Body of pancreas (tissue), 4 donors: ENCODE data around the gene COQ10B. TPM values are rescaled to one million over a fixed set of nuclear protein-coding genes. Genes with fewer than 3 reads are reported as not detected.
"Not testable (repeated sequence)": the region's sequence is repeated elsewhere in the genome, so short reads cannot be mapped to it uniquely, and the experiment has no call there.

Source experiments
- ATAC-seq: fragments of 150-250 bp; one replicate; pipeline ENCODE4 v1.9.1; 2016
- DNase-seq, 4 donors: peaks; one replicate each; pipeline ENCODE4 v3.0.0-alpha.2; 2019
- H3K27ac ChIP-seq, 4 donors: fragments of 200-600 bp; sonication (generic); 1 replicate in 3 of 4; 2 replicates in 1 of 4; pipeline versions ENCODE4 v1.5.1 to v1.6.1; 2016 to 2019; ENCODE audit warnings: mild to moderate bottlenecking in 1 of 4, mixed read lengths in 1 of 4, moderate library complexity in 1 of 4
- H3K27me3 ChIP-seq, 2 donors: fragments of 200-600 bp; sonication (generic); one replicate each; pipeline ENCODE4 v1.6.0; 2016; ENCODE audit warnings: mild to moderate bottlenecking in 1 of 2
- H3K36me3 ChIP-seq, 2 donors: fragments of 200-600 bp; sonication (generic); replicated peaks in 1 of 2; 2 replicates each; pipeline ENCODE4 v1.5.1; 2016; ENCODE audit warnings: low read depth in 2 of 2; ENCODE audit not compliant: insufficient read depth in 1 of 2
- H3K4me1 ChIP-seq: fragments of 200-600 bp; sonication (generic); one replicate; pipeline ENCODE4 v1.6.0; 2016
- H3K4me3 ChIP-seq, 2 donors: fragments of 200-600 bp; sonication (generic); 1 replicate in 1 of 2; 2 replicates in 1 of 2; pipeline ENCODE4 v1.5.1; 2016 to 2019
- H3K9me3 ChIP-seq, 3 donors: fragments of 200-600 bp; sonication (generic); 1 replicate in 2 of 3; 2 replicates in 1 of 3; pipeline ENCODE4 v1.5.1; 2016
- CTCF ChIP-seq, 7 experiments: fragments of 450-650 bp in 4 of 7; fragments of 200-600 bp in 3 of 7; sonication (generic) in 3 of 7; IDR thresholded peaks; one replicate each; pipeline ENCODE4 v1.5.1; 2016 to 2019; ENCODE audit warnings: antibody characterized with exemption in 7 of 7
- POLR2A ChIP-seq, 3 donors: fragments of 450-650 bp; IDR thresholded peaks; one replicate each; pipeline ENCODE4 v1.6.1; 2016; ENCODE audit warnings: antibody characterized with exemption in 3 of 3, mild to moderate bottlenecking in 2 of 3
- WGBS, 2 donors: methylation state at CpG; one replicate each; pipeline ENCODE4 v1.1.5; 2017; 5-methylcytosine and 5-hydroxymethylcytosine counted together
- intact Hi-C: fragments of 100-400 bp; cut with DNase I; formaldehyde crosslinking; loops from one replicate; pipeline ENCODE4 v1.15.1; 2023
- total RNA-seq, 2 donors: library from RNA; depleted of rRNA; stranded (reverse); fragments of >200 nt; gene quantifications; one replicate each; pipeline ENCODE4 v1.1.0, GENCODE V29; 2016

The COQ10B gene
- total RNA-seq, 2 donors from 2014 or later, result 5.3 to 9.6 TPM

- TF ChIP-seq POLR2A (IDR thresholded peaks at IDR 0.05) (no peak), CTCF (IDR thresholded peaks at IDR 0.05) (no peak)
- no peaks in the 10 kb centered on the region for H3K4me1 ChIP-seq
- ATAC-seq, result no peak
- H3K4me3 ChIP-seq, result no peak overlapping the region
- H3K27ac ChIP-seq, result no peak overlapping the region
- H3K36me3 ChIP-seq, result no peaks in the 10 kb centered on the region
- H3K9me3 ChIP-seq, result no peaks in the 10 kb centered on the region
- intact Hi-C loops, result no loop called here
- no peaks in the 10 kb centered on the region for H3K27me3 ChIP-seq
- 64 to 75% methylated on average over 1 of the region's 1 CpG for WGBS, 2 donors
- DNase-seq, result no peak
Observed at GRCh38 chr2:197445746-197446145, 7.6 kb upstream of the COQ10B start.

GRCh38 chr2:197446844-197447243 lies 6.5 kb upstream of the COQ10B start:
- no peak overlapping the region for H3K4me3 ChIP-seq
- H3K27ac ChIP-seq, result no peak overlapping the region
- intact Hi-C loops, result no loop called here
- H3K27me3 ChIP-seq, result no peaks in the 10 kb centered on the region
- no peaks in the 10 kb centered on the region for H3K36me3 ChIP-seq
- no peaks in the 10 kb centered on the region for H3K4me1 ChIP-seq
- no peak for DNase-seq
- TF ChIP-seq POLR2A (IDR thresholded peaks at IDR 0.05), result no peak
- no peak for TF ChIP-seq CTCF (IDR thresholded peaks at IDR 0.05)
- H3K9me3 ChIP-seq, result no peaks in the 10 kb centered on the region
- no peak for ATAC-seq

- no peak overlapping the region for H3K4me3 ChIP-seq
- TF ChIP-seq POLR2A (IDR thresholded peaks at IDR 0.05) (no peak), CTCF (IDR thresholded peaks at IDR 0.05) (no peak)
- peaks cover 16% of the 10 kb centered on the region for H3K4me1 ChIP-seq
- no peaks in the 10 kb centered on the region for H3K36me3 ChIP-seq
- no peak for ATAC-seq
- intact Hi-C loops, result no loop called here
- no peaks in the 10 kb centered on the region for H3K9me3 ChIP-seq
- no peak overlapping the region for H3K27ac ChIP-seq
- no peaks in the 10 kb centered on the region for H3K27me3 ChIP-seq
- DNase-seq, result no peak
- 80 to 89% methylated on average over 9 to 20 of the region's 25 CpGs for WGBS, 2 donors
Observed at GRCh38 chr2:197450465-197450864, 2.9 kb upstream of the COQ10B start.

GRCh38 chr2:197450935-197451358 lies 2.4 kb upstream of the COQ10B start:
- H3K27me3 ChIP-seq, H3K9me3 ChIP-seq, H3K27ac ChIP-seq, DNase-seq, H3K36me3 ChIP-seq, ATAC-seq, H3K4me3 ChIP-seq, intact Hi-C loops: not testable (repeated sequence)
- peaks cover 17% of the 10 kb centered on the region for H3K4me1 ChIP-seq
- 71 to 85% methylated on average over 6 of the region's 6 CpGs for WGBS, 2 donors

GRCh38 chr2:197452754-197453122 lies 614 bp upstream of the COQ10B start:
- Histone ChIP-seq H3K4me3 (peak overlapping the region; percentile 10 to 65), H3K9me3 (no peaks in the 10 kb centered on the region), H3K36me3 (no peaks in the 10 kb centered on the region), H3K27me3 (no peaks in the 10 kb centered on the region), H3K27ac (peak overlapping the region; percentile 97 to 99 (median 98)), H3K4me1 (peaks cover 17% of the 10 kb centered on the region)
- intact Hi-C loops, result no loop called here
- TF ChIP-seq CTCF (IDR thresholded peaks at IDR 0.05), result no peak
- TF ChIP-seq POLR2A (IDR thresholded peaks at IDR 0.05), result no peak
- peak; percentile 58 for ATAC-seq
- whole genome bisulfite sequencing, 2 donors, result 1 to 2% methylated on average over 7 to 11 of the region's 11 CpGs
- DNase-seq, result no peak
